NCI-H510A treated with DMSO at 0.1 percent for 48 hours (cell line): ENCODE measurements around the gene CCDC51.

Source experiments
- DNase-seq: peaks from one replicate; lab custom pipeline; 2025; lab: John Stamatoyannopoulos, UW

CCDC51 gene

GRCh38 chr3:48433472-48434118 lies 6.3 kb downstream of the CCDC51 start:
- DNase-seq: no peak

DNA sequence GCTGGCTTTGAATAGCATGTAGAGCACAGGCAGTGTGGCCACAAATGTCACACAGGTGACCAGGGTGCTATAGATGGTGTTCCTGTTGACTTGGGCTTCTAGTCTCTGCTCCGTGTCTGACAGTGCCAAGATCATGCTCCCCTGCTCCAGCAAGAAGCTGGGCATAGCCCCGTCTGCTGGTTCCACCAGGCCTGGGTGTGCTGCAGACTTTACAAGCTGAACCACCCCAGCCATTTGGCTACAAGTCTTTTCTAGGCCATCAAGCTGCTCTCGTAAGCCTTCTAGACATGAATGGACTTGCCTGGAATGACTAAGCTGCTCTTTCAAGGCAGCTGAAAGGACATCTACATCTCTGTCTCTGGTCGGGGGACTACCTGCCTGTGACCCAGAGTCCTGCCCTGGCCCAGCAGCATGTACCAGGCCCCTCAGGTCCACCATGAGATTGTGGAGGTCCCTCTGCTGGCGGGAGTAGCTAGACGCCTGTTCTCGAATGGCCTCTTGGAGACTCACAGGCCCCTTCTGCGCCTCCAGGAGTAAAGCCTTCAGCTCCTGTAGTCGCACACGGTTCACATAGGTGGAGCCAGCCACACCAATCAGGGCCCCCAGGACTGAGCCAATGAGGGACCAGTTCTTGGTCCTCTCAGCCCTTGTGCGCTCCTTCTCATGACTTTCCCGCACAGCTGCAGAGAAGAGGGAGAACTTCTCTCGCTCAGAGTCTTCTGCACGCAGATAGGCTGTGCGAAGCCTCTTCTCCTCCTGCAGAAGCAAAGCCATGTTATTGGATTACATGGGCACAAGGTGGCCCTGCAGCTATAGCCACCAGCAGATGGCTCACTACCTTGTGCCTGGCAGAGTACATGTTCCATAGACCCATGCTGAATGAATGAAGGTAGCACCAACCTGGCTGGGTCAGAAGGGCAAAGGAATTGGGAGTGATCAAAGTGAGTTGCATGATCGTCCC lies 7.2 kb downstream of the CCDC51 start:
- no peak for DNase-seq

GRCh38 chr3:48431224-48432029 lies 8.5 kb downstream of the CCDC51 start:
- DNase-seq: no peak

- no peak for DNase-seq
Measured at GRCh38 chr3:48430708-48431101, 9.2 kb downstream of the CCDC51 start.

- peak; percentile 59 for DNase-seq
Measured at GRCh38 chr3:48429960-48430707, 9.8 kb downstream of the CCDC51 start, which contains the start of gene PLXNB1. PLXNB1 (minus strand) TSS chr3:48430086; CDS start chr3:48424611, 5,475 bp downstream.

- peak; percentile 57 for DNase-seq
Measured at GRCh38 chr3:48429317-48429959, 10.5 kb downstream of the CCDC51 start.

- DNase-seq: peak; percentile 17
Measured at GRCh38 chr3:48428572-48429316, 11.2 kb downstream of the CCDC51 start.

- DNase-seq: no peak
Measured at GRCh38 chr3:48428088-48428571, 11.8 kb downstream of the CCDC51 start.

GRCh38 chr3:48427630-48427962 lies 12.3 kb downstream of the CCDC51 start:
- DNase-seq: no peak

DNA sequence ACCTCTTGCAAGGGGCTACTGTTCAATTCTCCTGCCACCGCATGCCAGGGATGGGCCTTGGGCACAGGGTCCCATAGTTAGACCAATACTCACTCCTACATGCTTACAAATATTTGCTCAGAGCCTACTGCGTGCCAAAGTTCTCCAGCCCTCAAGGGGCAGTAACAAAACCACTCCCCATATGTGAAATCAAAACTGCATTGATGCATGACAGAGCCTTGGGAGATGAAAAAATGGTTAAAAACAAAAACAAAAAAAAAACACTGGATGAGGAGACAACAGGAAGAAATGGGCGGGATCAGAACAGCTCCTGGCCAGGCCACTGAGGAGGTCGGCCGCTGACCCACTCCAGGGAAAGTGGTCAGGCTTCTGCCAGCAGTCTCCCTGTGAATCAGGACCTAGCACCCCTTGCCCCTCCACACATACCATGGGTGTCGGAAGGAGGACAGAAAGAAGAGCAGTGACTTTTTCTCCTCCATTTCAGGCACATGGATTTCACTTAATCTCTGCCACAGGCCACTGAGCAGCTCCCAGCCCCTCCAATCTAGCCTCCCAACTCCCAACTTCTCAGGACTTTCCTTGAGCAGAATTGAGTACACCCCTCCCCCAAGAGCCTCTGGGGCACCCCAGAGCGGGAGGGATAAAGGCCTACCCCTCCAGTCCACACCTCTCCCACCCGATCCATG lies 12.8 kb downstream of the CCDC51 start:
- no peak for DNase-seq

- DNase-seq: no peak
Measured at GRCh38 chr3:48426401-48426909, 13.5 kb downstream of the CCDC51 start.

DNA sequence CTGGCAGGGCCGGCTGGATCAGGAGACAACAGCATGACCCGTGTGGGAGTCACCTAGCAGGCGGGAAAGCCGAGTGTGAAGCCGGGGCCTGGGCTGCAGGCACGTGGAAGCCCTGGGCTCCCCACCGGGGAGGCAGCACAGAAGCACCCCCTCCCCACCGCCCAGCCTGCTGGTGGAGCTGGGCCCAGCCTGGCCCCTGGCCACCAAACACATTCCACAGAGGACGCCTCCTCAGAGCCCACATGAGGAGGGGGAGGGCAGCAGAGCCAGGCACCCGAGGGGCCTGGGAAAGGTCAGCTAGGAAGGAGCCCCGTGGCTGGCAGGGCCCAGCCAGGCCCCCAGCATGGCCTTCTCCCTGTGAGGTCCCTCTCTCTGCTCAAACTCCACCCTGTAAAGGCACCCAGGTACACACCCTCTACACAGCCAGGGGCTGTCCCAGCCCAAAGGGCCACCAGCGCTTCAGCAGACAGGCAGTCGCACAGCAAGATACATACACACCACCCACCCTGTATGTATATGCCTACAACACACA lies 14.6 kb downstream of the CCDC51 start:
- no peak for DNase-seq

DNA sequence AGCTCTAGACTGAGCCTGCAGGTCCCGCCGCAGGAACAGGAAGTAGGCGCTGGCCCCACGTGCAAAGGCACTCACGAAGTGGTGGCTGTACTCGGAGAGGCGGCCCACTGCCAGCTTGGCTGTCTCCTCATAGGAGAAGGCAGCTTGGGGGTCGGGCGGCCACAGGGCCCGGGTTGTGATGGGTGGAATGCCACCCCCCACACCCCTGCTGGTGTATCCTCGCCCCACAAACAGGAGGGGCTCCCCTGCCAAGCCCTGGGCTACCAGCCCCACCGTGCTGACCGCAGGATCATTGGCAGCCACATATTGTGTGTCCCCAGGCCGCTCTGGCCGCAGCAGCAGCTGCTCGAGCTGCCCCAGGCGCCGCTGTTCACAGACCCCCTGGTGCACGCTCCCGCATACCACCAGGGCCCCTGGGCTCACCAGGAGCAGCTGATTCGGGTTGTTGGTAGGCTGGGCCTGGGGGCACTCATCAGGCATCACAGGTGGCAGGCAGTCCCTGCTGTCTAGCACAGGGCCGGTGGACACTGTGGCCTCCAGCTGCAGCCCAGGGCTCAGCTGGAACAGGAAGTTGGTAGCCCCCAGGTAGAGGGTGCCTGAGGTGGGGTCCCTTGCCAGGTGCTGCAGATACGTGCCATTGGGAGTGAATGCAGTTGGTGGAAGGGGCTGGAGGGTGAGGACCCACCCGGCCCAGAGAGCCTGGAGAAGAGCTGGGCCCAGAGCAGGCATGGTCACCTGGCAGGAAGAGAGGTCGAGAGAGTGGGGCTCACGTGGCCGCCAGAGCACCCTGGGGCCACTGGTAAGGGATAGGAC lies 15.8 kb downstream of the CCDC51 start:
- DNase-seq: no peak

DNA sequence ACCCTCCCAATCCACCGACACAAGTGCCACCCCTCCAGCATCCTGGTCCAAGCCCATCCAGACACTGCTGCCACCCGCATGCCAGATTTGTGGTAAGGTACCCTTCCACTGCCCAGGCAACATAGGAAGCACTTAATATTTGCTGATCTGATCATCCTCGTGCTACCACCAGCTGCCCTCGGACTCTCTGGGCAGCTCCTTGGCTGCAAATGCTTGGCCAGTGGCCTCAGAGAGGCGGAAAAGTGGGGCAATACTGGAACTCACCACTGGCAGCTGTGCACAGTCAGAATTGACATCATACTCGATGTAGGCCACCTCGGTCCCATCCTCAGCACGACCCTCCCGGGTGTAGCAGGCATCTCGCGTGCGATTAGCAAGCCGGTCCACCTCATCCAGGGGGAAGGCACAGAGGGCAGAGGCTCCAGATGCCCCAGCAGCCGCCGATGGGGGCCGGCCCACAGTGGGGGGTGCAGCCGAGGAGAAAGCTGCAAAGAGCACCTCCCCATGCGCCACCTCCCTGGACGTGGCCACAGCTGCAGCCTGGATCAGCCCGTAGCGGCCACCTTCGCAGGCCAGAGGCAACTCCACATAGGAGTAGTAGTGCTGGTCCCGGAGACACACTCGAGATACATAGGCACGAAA lies 16.6 kb downstream of the CCDC51 start:
- DNase-seq: no peak

DNA sequence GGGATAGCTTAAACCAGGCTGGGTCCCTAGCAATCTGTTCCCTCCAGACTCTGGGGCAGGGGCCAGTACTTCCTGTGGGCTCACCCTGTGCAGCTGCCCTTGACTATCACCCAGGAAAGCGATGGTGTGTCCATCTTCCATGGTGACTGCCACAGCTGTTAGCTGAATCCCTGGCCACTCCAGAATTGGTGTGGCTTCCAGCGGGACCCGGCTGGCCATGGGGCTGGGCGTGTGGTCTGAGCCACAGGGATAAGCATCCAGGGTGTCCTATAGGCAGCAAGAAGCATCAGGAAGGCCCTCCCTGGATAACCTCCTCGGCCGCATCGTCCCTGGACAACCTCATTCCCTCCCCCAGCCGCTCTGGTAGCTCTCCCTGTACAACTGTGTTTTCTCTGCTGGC lies 17.2 kb downstream of the CCDC51 start:
- no peak for DNase-seq

DNA sequence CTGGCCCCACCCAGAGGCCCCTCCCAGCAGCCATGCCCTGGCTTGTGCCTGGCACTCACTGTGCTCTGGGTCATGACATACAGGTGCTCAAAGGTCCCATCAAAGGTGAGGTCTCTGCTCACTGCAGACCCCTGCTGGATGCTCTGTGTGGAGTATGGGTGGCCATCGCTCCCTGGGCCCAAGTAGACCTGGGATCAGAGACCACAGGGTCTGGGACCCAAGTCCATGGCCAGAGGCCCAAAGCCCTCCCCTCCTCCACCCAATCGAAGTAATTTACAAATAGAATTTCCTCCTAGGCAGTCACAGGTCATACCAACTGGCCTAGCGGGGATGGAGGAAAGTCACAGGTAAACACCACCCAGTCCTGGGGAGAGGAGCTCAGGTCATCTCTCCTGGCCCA lies 17.6 kb downstream of the CCDC51 start:
- DNase-seq: no peak

- no peak for DNase-seq
Measured at GRCh38 chr3:48420561-48420960, 19.4 kb downstream of the CCDC51 start.

GRCh38 chr3:48419597-48419996 lies 20.3 kb downstream of the CCDC51 start:
- no peak for DNase-seq
